Putamen (tissue), 1 donor: ENCODE results near the gene NDUFB11.

ENCODE experiments used
- DNase-seq: peaks from one replicate; pipeline ENCODE4 v3.0.0-alpha.2; 2016; ENCODE audit warnings: low spot score

The NDUFB11 gene

GRCh38 chrX:47144626-47145394 is at the start of gene NDUFB11, which contains the start of gene RBM10:
Gene NDUFB11 (minus strand): TSS chrX:47144702. CDS start chrX:47144679, 23 bp downstream.
Gene RBM10 (plus strand): TSS chrX:47145221. CDS start chrX:47147482, 2,261 bp downstream.
- DNase-seq = peak; percentile 93

- DNase-seq = peak; percentile 88
These were observed 49.1 kb upstream of the NDUFB11 start, which contains the start of gene UBA1 for GRCh38 chrX:47193475-47194193. Gene UBA1 (plus strand): TSS chrX:47193829. CDS start chrX:47198803, 4,974 bp downstream.

- no peak for DNase-seq
These were observed 47.4 kb upstream of the NDUFB11 start for GRCh38 chrX:47191806-47192401.

GRCh38 chrX:47191331-47191730 is 46.8 kb upstream of the NDUFB11 start:
- no peak for DNase-seq

GRCh38 chrX:47190445-47191269 is 46.2 kb upstream of the NDUFB11 start:
- peak; percentile 82 for DNase-seq

- DNase-seq = no peak
These were observed 45.4 kb upstream of the NDUFB11 start for GRCh38 chrX:47189906-47190305.

GRCh38 chrX:47187106-47187677 is 42.7 kb upstream of the NDUFB11 start:
- DNase-seq = no peak

GRCh38 chrX:47186096-47186740 is 41.7 kb upstream of the NDUFB11 start:
- no peak for DNase-seq

- DNase-seq = no peak
These were observed 40.7 kb upstream of the NDUFB11 start for GRCh38 chrX:47185241-47185640.

- DNase-seq = no peak
These were observed 40.0 kb upstream of the NDUFB11 start for GRCh38 chrX:47184486-47184885.

GRCh38 chrX:47182106-47182700 is 37.7 kb upstream of the NDUFB11 start:
- DNase-seq = no peak

- no peak for DNase-seq
These were observed 36.8 kb upstream of the NDUFB11 start for GRCh38 chrX:47181301-47181700.

GRCh38 chrX:47180346-47180745 is 35.8 kb upstream of the NDUFB11 start:
- DNase-seq = no peak

- DNase-seq = no peak
These were observed 35.4 kb upstream of the NDUFB11 start for GRCh38 chrX:47179928-47180255.

- DNase-seq = peak; percentile 50
These were observed 34.9 kb upstream of the NDUFB11 start for GRCh38 chrX:47179221-47179927.

GRCh38 chrX:47178337-47178736 is 33.8 kb upstream of the NDUFB11 start:
- no peak for DNase-seq

- no peak for DNase-seq
These were observed 32.6 kb upstream of the NDUFB11 start for GRCh38 chrX:47177079-47177478.

- DNase-seq = no peak
These were observed 31.7 kb upstream of the NDUFB11 start for GRCh38 chrX:47176101-47176740.

GRCh38 chrX:47175588-47175980 is 31.1 kb upstream of the NDUFB11 start:
- no peak for DNase-seq
